ENCODE data around the gene SHISA8.
"Not testable (repeated sequence)": the region's sequence is repeated elsewhere in the genome, so short reads cannot be mapped to it uniquely, and the experiment has no call there.

The SHISA8 gene

GRCh38 chr22:41898645-41899044 lies 16.2 kb downstream of the SHISA8 start:
- DNase-seq, result no peak

- DNase-seq, result no peak
These were observed 21.1 kb downstream of the SHISA8 start for GRCh38 chr22:41893591-41894375.

GRCh38 chr22:41892721-41893120 lies 22.2 kb downstream of the SHISA8 start:
- no peak for DNase-seq

- no peak for DNase-seq
These were observed 23.5 kb downstream of the SHISA8 start for GRCh38 chr22:41891407-41891806.

- DNase-seq, result no peak
These were observed 26.2 kb downstream of the SHISA8 start for GRCh38 chr22:41888627-41889200.

GRCh38 chr22:41885516-41885915 lies 29.4 kb downstream of the SHISA8 start:
- DNase-seq, result no peak

GRCh38 chr22:41885116-41885515 lies 29.8 kb downstream of the SHISA8 start:
- DNase-seq, result no peak

- no peak for DNase-seq
These were observed 31.5 kb downstream of the SHISA8 start for GRCh38 chr22:41883400-41883799.

- DNase-seq, result no peak
These were observed 34.2 kb downstream of the SHISA8 start for GRCh38 chr22:41880653-41881052.

- DNase-seq, result no peak
These were observed 38.2 kb downstream of the SHISA8 start for GRCh38 chr22:41876675-41877074.

- no peak for DNase-seq
These were observed 38.6 kb downstream of the SHISA8 start for GRCh38 chr22:41876275-41876674.

GRCh38 chr22:41875531-41876270 lies 39.2 kb downstream of the SHISA8 start:
- no peak for DNase-seq

- DNase-seq, result no peak
These were observed 40.8 kb downstream of the SHISA8 start for GRCh38 chr22:41874090-41874489.

- no peak for DNase-seq
These were observed 41.5 kb downstream of the SHISA8 start for GRCh38 chr22:41873391-41873790.

- no peak for DNase-seq
These were observed 44.1 kb downstream of the SHISA8 start for GRCh38 chr22:41870786-41871185.

GRCh38 chr22:41870081-41870480 lies 44.8 kb downstream of the SHISA8 start:
- DNase-seq, result not testable (repeated sequence)

- no peak for DNase-seq
These were observed 46.3 kb downstream of the SHISA8 start for GRCh38 chr22:41868556-41868955.

- DNase-seq, result no peak
These were observed 51.4 kb downstream of the SHISA8 start for GRCh38 chr22:41863472-41863871.

GRCh38 chr22:41862530-41863266 lies 52.2 kb downstream of the SHISA8 start:
- no peak for DNase-seq

GRCh38 chr22:41862160-41862529 lies 52.7 kb downstream of the SHISA8 start:
- no peak for DNase-seq
